ENCODE data around the gene HIVEP3.
A peak's percentile ranks its signal among the peaks of the same experiment; 100 is the strongest.

HIVEP3 gene

DNA sequence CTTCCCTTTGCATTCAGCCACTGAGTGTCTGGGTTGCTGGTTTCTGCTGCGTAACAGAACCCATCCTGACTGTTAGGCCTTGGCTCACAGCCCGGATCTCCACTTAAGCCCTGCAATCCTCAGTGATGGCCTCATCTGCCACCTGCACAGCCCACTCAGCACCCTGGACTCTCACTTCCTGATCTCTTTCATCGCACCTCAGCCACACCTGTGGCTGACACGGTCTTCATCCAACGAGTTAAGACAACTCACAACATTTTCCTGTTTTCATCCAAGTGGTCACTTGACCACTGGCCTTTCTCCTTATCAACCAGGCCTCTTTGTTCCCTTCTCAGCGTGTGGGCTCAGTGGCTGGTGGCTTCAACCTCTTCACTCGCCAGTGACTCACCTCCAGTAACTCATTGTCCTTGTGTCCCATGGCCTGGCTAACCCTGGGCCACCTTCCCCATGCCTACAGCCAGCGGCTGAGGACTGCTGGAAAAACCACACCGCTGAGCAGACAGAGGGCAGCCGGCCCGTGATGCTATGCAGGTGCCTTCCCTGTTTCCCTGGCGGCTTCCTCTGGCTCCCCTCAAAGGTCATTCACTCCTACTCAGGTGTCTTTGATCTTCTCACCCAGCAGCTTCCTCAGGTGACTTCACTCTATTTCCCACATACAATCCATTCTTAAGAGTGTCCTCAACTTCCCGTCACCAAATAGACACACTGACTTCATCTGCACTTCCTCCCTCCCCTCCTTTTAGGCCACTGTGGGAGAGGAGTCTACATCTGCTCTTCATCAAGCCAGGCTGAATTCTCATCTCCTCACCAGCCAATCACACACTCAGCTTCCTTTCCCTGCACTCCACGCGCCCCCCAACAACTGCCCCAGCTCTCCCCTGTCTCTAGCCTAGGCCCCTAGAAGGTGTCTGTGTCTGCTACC, 414.3 kb downstream of the HIVEP3 start (continued):
- TF ChIP-seq ZNF16 (tag by site-specific recombination; IDR thresholded peaks at IDR 0.05; ENCODE audit: low read depth) (no peak), ZNF211 (tag by site-specific recombination; IDR thresholded peaks at IDR 0.05; ENCODE audit: low read depth) (no peak), KLF16 (tag by site-specific recombination; IDR thresholded peaks at IDR 0.05) (no peak), ZNF530 (tag by site-specific recombination; IDR thresholded peaks at IDR 0.05; ENCODE audit: low read depth) (no peak), ZNF133 (tag by site-specific recombination; IDR thresholded peaks at IDR 0.05) (no peak), ZNF423 (tag by site-specific recombination; IDR thresholded peaks at IDR 0.05) (no peak), RBAK (tag by site-specific recombination; IDR thresholded peaks at IDR 0.05) (peak; percentile 79; the same call in 1 of the 2 replicates), ZNF626 (tag by site-specific recombination; IDR thresholded peaks at IDR 0.05) (no peak), ZNF292 (tag by site-specific recombination; IDR thresholded peaks at IDR 0.05; ENCODE audit: borderline replicate concordance, low read depth) (no peak), ZNF544 (tag by site-specific recombination; IDR thresholded peaks at IDR 0.05) (no peak), ZNF473 (tag by site-specific recombination; IDR thresholded peaks at IDR 0.05) (no peak), ZNF10 (tag by site-specific recombination; IDR thresholded peaks at IDR 0.05) (no peak), ZNF560 (tag by site-specific recombination; IDR thresholded peaks at IDR 0.05; ENCODE audit: borderline replicate concordance) (no peak), SCRT1 (tag by site-specific recombination; IDR thresholded peaks at IDR 0.05; ENCODE audit: borderline replicate concordance) (peak; percentile 88), ZNF354C (tag by site-specific recombination; IDR thresholded peaks at IDR 0.05; ENCODE audit: borderline replicate concordance, low read depth) (no peak), EGR2 (tag by site-specific recombination; IDR thresholded peaks at IDR 0.05; ENCODE audit: low read depth) (0 out of 2 replicates have a peak, but pooled peaks have one; percentile 19), ZNF777 (tag by site-specific recombination; IDR thresholded peaks at IDR 0.05; ENCODE audit: borderline replicate concordance) (no peak), ZNF571 (tag by site-specific recombination; IDR thresholded peaks at IDR 0.05) (no peak), ZNF768 (tag by site-specific recombination; IDR thresholded peaks at IDR 0.05) (no peak), ZNF433 (tag by site-specific recombination; IDR thresholded peaks at IDR 0.05; ENCODE audit: low read depth) (no peak), ZNF2 (tag by site-specific recombination; IDR thresholded peaks at IDR 0.05) (0 out of 2 replicates have a peak, but pooled peaks have one; percentile 56), ZNF629 (tag by site-specific recombination; IDR thresholded peaks at IDR 0.05) (peak; percentile 53; the same call in 1 of the 2 replicates), ZSCAN16 (tag by site-specific recombination; IDR thresholded peaks at IDR 0.05) (no peak), ZNF112 (tag by site-specific recombination; IDR thresholded peaks at IDR 0.05) (no peak), ZNF707 (tag by site-specific recombination; IDR thresholded peaks at IDR 0.05) (no peak), ZNF561 (tag by site-specific recombination; IDR thresholded peaks at IDR 0.05; ENCODE audit: borderline replicate concordance) (no peak), ZNF140 (tag by site-specific recombination; IDR thresholded peaks at IDR 0.05) (no peak), SP7 (tag by site-specific recombination; IDR thresholded peaks at IDR 0.05) (peak; percentile 37; the same call in 1 of the 2 replicates), ZNF37A (tag by site-specific recombination; IDR thresholded peaks at IDR 0.05) (no peak), ZNF214 (tag by site-specific recombination; IDR thresholded peaks at IDR 0.05; ENCODE audit: borderline replicate concordance) (no peak), ZNF670 (tag by site-specific recombination; IDR thresholded peaks at IDR 0.05; ENCODE audit: low read depth) (no peak), ZBTB8A (tag by site-specific recombination; IDR thresholded peaks at IDR 0.05) (peak; percentile 59), SP2 (tag by site-specific recombination; IDR thresholded peaks at IDR 0.05) (no peak)
- TF ChIP-seq, protein P1, sequence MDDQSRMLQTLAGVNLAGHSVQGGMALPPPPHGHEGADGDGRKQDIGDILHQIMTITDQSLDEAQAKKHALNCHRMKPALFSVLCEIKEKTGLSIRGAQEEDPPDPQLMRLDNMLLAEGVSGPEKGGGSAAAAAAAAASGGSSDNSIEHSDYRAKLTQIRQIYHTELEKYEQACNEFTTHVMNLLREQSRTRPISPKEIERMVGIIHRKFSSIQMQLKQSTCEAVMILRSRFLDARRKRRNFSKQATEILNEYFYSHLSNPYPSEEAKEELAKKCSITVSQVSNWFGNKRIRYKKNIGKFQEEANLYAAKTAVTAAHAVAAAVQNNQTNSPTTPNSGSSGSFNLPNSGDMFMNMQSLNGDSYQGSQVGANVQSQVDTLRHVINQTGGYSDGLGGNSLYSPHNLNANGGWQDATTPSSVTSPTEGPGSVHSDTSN (CRISPR knock-in tag; IDR thresholded peaks at IDR 0.05), result no peak
- TF ChIP-seq, protein P2, sequence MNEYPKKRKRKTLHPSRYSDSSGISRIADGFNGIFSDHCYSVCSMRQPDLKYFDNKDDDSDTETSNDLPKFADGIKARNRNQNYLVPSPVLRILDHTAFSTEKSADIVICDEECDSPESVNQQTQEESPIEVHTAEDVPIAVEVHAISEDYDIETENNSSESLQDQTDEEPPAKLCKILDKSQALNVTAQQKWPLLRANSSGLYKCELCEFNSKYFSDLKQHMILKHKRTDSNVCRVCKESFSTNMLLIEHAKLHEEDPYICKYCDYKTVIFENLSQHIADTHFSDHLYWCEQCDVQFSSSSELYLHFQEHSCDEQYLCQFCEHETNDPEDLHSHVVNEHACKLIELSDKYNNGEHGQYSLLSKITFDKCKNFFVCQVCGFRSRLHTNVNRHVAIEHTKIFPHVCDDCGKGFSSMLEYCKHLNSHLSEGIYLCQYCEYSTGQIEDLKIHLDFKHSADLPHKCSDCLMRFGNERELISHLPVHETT (tag by site-specific recombination; IDR thresholded peaks at IDR 0.05), result no peak
- TF ChIP-seq, protein P3, sequence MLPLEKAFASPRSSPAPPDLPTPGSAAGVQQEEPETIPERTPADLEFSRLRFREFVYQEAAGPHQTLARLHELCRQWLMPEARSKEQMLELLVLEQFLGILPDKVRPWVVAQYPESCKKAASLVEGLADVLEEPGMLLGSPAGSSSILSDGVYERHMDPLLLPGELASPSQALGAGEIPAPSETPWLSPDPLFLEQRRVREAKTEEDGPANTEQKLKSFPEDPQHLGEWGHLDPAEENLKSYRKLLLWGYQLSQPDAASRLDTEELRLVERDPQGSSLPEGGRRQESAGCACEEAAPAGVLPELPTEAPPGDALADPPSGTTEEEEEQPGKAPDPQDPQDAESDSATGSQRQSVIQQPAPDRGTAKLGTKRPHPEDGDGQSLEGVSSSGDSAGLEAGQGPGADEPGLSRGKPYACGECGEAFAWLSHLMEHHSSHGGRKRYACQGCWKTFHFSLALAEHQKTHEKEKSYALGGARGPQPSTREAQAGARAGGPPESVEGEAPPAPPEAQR (tag by site-specific recombination; IDR thresholded peaks at IDR 0.05), result no peak
- TF ChIP-seq, protein P4, sequence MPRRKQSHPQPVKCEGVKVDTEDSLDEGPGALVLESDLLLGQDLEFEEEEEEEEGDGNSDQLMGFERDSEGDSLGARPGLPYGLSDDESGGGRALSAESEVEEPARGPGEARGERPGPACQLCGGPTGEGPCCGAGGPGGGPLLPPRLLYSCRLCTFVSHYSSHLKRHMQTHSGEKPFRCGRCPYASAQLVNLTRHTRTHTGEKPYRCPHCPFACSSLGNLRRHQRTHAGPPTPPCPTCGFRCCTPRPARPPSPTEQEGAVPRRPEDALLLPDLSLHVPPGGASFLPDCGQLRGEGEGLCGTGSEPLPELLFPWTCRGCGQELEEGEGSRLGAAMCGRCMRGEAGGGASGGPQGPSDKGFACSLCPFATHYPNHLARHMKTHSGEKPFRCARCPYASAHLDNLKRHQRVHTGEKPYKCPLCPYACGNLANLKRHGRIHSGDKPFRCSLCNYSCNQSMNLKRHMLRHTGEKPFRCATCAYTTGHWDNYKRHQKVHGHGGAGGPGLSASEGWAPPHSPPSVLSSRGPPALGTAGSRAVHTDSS (tag by site-specific recombination; IDR thresholded peaks at IDR 0.05), result no peak

All from HEK293 (cell line).